Activated CD4-positive, alpha-beta memory T cell treated with anti-CD3 and anti-CD28 coated beads, Interleukin-2, amount 10 ng/mL, durations not matched to agents 7 days and 5 days (primary cell): ENCODE data around the gene DBF4. TPM values are rescaled to one million over a fixed set of nuclear protein-coding genes. Genes with fewer than 3 reads are reported as not detected.
"Not testable (repeated sequence)": the region's sequence is repeated elsewhere in the genome, so short reads cannot be mapped to it uniquely, and the experiment has no call there.

Experiments
- CTCF ChIA-PET: fragments of 350-600 bp; sonication (Branson Sonifier 250); formaldehyde crosslinking; loops from one replicate; lab custom pipeline; 2021; ENCODE audit warnings: antibody characterized with exemption, inconsistent platforms; lab: Charles Lee
- POLR2A ChIA-PET: fragments of 350-600 bp; sonication (Branson Sonifier 250); formaldehyde crosslinking; loops from one replicate; lab custom pipeline; 2021; ENCODE audit warnings: antibody characterized with exemption; lab: Charles Lee
- DNase-seq: peaks from one replicate; pipeline ENCODE4 v3.0.0-alpha.2; 2020
- H3K27ac Mint-ChIP-seq: one replicate; pipeline ENCODE4 v1.8.0; 2021; ENCODE audit warnings: mild to moderate bottlenecking, mixed read lengths
- H3K27me3 Mint-ChIP-seq: one replicate; pipeline ENCODE4 v1.8.0; 2021; ENCODE audit warnings: mixed read lengths
- H3K36me3 Mint-ChIP-seq: one replicate; pipeline ENCODE4 v1.8.0; 2021; ENCODE audit warnings: low read depth, mixed read lengths
- H3K4me1 Mint-ChIP-seq: one replicate; pipeline ENCODE4 v1.8.0; 2021; ENCODE audit warnings: mixed read lengths
- H3K4me3 Mint-ChIP-seq: one replicate; pipeline ENCODE4 v1.8.0; 2021; ENCODE audit warnings: mild to moderate bottlenecking, mixed read lengths
- H3K9me3 Mint-ChIP-seq: one replicate; pipeline ENCODE4 v1.8.0; 2021; ENCODE audit warnings: mixed read lengths
- total RNA-seq, 2 experiments: library from RNA; stranded (reverse); gene quantifications; one replicate each; pipeline ENCODE4 v1.2.3, GENCODE V29; 2021

DBF4 gene, protein sequence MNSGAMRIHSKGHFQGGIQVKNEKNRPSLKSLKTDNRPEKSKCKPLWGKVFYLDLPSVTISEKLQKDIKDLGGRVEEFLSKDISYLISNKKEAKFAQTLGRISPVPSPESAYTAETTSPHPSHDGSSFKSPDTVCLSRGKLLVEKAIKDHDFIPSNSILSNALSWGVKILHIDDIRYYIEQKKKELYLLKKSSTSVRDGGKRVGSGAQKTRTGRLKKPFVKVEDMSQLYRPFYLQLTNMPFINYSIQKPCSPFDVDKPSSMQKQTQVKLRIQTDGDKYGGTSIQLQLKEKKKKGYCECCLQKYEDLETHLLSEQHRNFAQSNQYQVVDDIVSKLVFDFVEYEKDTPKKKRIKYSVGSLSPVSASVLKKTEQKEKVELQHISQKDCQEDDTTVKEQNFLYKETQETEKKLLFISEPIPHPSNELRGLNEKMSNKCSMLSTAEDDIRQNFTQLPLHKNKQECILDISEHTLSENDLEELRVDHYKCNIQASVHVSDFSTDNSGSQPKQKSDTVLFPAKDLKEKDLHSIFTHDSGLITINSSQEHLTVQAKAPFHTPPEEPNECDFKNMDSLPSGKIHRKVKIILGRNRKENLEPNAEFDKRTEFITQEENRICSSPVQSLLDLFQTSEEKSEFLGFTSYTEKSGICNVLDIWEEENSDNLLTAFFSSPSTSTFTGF
- 10 to 100 TPM; 71.3 to 77.2 TPM for total RNA-seq

DNA sequence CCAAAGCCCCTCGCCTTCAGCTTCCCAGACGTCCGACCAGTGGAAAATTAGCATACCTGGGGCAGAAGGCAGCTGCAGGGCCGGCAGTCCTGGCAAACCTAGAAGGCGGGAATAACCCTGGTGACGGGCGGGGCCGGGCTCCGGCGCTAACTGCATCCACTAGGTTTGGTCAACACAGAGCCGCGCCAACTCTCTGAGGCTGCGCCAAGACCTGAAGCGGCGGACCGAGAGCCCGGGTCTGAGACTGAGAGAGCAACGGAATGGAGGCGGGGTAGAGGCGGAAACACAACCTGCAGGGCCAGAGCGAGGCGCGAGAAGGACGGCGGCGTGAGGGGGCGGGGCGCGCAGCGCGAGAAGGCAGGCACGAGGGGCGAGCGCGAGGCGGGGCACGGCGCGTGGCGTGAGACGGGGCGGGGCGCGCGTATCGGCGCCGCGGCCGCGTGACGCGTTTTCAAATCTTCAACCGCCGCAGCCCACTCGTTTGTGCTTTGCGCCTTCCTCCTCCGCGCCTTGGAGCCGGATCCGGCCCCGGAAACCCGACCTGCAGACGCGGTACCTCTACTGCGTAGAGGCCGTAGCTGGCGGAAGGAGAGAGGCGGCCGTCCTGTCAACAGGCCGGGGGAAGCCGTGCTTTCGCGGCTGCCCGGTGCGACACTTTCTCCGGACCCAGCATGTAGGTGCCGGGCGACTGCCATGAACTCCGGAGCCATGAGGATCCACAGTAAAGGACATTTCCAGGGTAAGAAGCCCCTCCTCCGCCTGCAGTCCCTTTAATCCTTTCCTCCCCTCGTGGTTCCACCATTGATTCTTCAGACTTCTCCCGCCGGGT, at the start of gene DBF4, which contains the start of gene SLC25A40:
Gene DBF4, plus strand, starts transcription at position 454 of the 829 bp plus-strand sequence. Its CDS starts 240 bp downstream, at position 694.
Gene SLC25A40, minus strand, starts transcription at position 321 of the 829 bp plus-strand sequence. CDS start 17,633 bp downstream, outside the sequence.
- Mint-ChIP-seq H3K36me3 (peaks cover 57% of the 10 kb centered on the region), H3K27me3 (no peaks in the 10 kb centered on the region)
- POLR2A ChIA-PET, result interaction anchor here (1.0 to 1.4 kb wide), 5 partner anchors 11 to 362 kb away, joined by 3 read pairs; no protein-coding TSS in a partner anchor

DNA sequence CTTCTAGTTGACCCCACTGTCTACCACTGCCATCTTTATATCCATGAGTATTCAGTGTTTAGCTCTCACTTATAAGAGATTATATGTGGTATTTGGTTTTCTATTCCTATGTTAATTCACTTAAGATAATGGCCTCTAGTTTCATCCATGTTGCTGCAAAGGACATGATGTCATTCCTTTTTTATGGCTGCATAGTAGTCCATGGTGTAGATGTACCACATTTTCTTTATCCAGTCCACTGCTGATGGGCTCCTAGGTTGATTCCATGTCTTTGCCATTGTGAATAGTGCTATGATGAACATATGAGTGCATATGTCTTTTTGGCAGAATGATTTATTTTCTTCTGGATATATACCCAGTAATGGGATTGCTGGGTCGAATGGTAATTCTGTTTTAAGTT, 47.9 kb upstream of the DBF4 start:
- POLR2A ChIA-PET, DNase-seq, CTCF ChIA-PET, H3K27ac Mint-ChIP-seq, H3K4me1 Mint-ChIP-seq, H3K4me3 Mint-ChIP-seq, H3K27me3 Mint-ChIP-seq: not testable (repeated sequence)
- H3K36me3 Mint-ChIP-seq, result peaks cover 26% of the 10 kb centered on the region
- peaks cover 23% of the 10 kb centered on the region for H3K9me3 Mint-ChIP-seq

More for the DNA sequence above, at the start of gene DBF4, which contains the start of gene SLC25A40:
- Mint-ChIP-seq H3K4me3 (peak within 1 kb of the TSS; percentile 91), H3K27ac (peak within 1 kb of the TSS; percentile 98), H3K9me3 (peaks cover 9% of the 10 kb centered on the region), H3K4me1 (peaks cover 56% of the 10 kb centered on the region)
- CTCF ChIA-PET, result interaction anchor here (1.2 to 1.4 kb wide), 2 partner anchors 10 to 39 kb away, joined by 3 to 4 read pairs; no protein-coding TSS in a partner anchor
- DNase-seq, result peak; percentile 97

DNA sequence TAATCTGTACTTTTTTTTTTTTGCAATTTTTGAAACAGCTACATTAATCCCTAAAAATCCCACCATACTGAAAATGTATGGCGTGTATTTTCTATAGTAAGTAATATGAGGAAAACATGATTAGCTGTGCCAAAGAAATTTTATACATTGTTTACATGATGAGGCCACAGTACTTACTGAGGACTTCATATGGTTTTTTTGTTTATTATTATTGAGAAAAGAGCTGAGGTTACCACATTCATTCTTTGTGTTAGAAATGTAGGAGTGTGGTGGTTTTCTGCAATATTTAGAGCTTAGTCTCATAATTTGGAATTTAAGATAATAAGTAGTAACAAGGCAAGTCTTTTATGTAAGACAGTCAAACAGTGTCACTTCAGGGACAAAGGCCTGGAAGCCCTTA, 45.2 kb upstream of the DBF4 start:
- DNase-seq, result no peak
- H3K9me3 Mint-ChIP-seq, result peaks cover 10% of the 10 kb centered on the region
- H3K4me3 Mint-ChIP-seq, result no peak overlapping the region
- ChIA-PET CTCF (interaction anchor here (0.6 kb wide), 1 partner anchor 904 kb away, joined by 3 read pairs; no protein-coding TSS in a partner anchor), POLR2A (no interaction called here)
- H3K27ac Mint-ChIP-seq, result no peak overlapping the region
- peaks cover 33% of the 10 kb centered on the region for H3K36me3 Mint-ChIP-seq
- H3K4me1 Mint-ChIP-seq, result no peaks in the 10 kb centered on the region
- no peaks in the 10 kb centered on the region for H3K27me3 Mint-ChIP-seq

DNA sequence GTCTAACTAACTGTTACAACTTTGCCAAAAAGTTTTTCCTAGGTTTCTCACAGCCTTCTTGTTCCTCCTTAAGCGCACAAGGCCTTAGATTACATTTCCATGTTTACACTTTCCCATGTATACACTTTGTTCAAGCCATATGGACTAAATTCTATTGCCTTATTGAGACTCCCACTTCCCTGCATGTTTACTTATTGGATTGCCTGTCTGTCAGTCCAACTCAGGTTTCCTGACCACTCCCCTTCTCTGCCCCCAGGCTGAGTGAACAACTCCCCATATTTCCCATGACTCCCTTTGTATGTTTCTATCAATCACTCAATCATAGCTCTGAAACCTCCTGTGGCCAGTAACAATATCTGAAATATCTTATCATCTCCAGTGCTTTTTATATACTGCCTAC, 43.2 kb upstream of the DBF4 start:
- H3K4me1 Mint-ChIP-seq, result no peaks in the 10 kb centered on the region
- peaks cover 34% of the 10 kb centered on the region for H3K36me3 Mint-ChIP-seq
- no peak for DNase-seq
- ChIA-PET POLR2A (no interaction called here), CTCF (no interaction called here)
- H3K27me3 Mint-ChIP-seq, result no peaks in the 10 kb centered on the region
- peaks cover 4% of the 10 kb centered on the region for H3K9me3 Mint-ChIP-seq
- H3K4me3 Mint-ChIP-seq, result no peak overlapping the region
- no peak overlapping the region for H3K27ac Mint-ChIP-seq

DNA sequence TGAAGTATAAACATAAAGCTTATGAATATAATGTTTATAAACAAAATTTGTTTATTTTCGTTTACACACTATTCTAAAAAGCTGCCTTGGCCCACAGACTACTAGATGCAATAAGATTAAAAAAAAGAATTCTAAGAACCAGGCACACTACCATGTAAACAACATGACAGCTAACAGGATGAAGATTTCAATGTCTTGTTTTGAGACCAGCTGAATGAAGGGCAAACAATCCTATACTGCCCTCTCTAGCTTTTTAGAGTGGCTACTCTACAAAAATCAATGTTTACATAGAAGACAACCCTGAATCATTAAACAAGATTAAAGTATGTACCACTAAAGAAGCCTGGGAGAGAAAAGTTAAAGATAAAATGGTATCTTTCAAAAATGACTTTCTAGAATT, 38.7 kb upstream of the DBF4 start:
- H3K27ac Mint-ChIP-seq, result no peak overlapping the region
- DNase-seq, result no peak
- ChIA-PET CTCF (interaction anchor here (1.1 kb wide), 1 partner anchor 38 kb away, joined by 3 read pairs; the partner anchor contains the start of genes DBF4 and SLC25A40), POLR2A (no interaction called here)
- H3K4me1 Mint-ChIP-seq, result peaks cover 2% of the 10 kb centered on the region
- H3K9me3 Mint-ChIP-seq, result no peaks in the 10 kb centered on the region
- no peak overlapping the region for H3K4me3 Mint-ChIP-seq
- peaks cover 30% of the 10 kb centered on the region for H3K36me3 Mint-ChIP-seq
- no peaks in the 10 kb centered on the region for H3K27me3 Mint-ChIP-seq

DNA sequence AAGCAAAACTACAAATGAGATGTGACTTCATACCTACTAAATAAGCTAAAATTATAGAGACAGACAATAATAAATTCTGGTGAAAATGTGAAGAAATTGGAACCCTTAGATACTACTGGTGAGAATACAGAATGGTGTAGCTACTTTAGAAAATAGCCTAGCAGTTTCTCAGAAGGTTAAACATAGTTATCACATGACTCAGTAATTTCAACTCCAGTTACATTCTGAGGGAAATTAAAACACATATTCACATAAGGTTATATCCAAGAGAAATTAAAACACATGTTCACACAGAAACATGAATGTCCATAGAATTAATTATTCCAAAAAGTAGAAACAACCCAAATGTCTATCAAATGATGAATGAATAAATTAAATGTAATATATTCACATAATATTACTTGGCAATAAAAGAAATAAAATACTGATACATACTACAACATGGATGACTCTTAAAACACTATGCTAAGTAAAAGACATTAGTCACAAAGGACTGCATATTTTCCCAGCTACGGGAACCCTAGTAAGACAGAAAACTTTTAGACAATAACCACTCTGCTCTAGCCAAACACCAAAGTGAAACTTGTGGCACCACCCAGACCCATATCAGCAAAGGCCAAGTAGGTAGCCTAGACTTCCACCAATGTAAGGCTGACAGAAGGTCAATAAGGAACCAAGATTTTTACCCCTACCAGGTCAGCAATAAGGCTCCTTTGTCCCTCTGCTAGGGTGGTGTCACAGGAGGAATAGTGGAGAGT, 25.3 kb upstream of the DBF4 start:
- Mint-ChIP-seq H3K9me3 (no peaks in the 10 kb centered on the region), H3K4me1 (peaks cover 13% of the 10 kb centered on the region), H3K27me3 (no peaks in the 10 kb centered on the region), H3K27ac (no peak overlapping the region), H3K4me3 (no peak overlapping the region), H3K36me3 (peaks cover 49% of the 10 kb centered on the region)
- CTCF ChIA-PET, result interaction anchor here (0.6 kb wide), 1 partner anchor 415 kb away, joined by 3 read pairs; no protein-coding TSS in a partner anchor
- POLR2A ChIA-PET, result interaction anchor here (0.9 kb wide), 1 partner anchor 27 kb away, joined by 3 read pairs; no protein-coding TSS in a partner anchor
- no peak for DNase-seq

DNA sequence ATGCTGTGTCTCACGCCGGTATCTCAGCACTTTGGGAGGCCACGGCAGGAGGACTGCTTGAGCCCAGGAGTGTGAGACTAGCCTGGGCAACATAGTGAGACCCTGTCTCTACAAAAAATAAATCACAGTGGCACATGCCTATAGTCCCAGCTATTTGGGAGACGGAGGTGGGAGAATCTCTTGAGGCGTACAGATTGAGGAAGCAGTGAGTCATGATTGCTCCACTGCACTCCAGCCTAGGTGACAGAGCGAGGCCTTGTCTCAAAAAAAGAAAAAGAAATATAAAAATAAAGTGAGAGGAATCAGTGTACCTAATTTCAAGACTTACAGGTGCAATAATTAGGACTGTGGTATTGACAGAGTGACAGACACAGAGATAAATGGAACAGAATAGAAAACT, 24.0 kb upstream of the DBF4 start:
- H3K36me3 Mint-ChIP-seq, result peaks cover 51% of the 10 kb centered on the region
- no peak overlapping the region for H3K27ac Mint-ChIP-seq
- DNase-seq, result no peak
- POLR2A ChIA-PET, result no interaction called here
- no peaks in the 10 kb centered on the region for H3K27me3 Mint-ChIP-seq
- peaks cover 13% of the 10 kb centered on the region for H3K4me1 Mint-ChIP-seq
- CTCF ChIA-PET, result no interaction called here
- no peaks in the 10 kb centered on the region for H3K9me3 Mint-ChIP-seq
- no peak overlapping the region for H3K4me3 Mint-ChIP-seq

DNA sequence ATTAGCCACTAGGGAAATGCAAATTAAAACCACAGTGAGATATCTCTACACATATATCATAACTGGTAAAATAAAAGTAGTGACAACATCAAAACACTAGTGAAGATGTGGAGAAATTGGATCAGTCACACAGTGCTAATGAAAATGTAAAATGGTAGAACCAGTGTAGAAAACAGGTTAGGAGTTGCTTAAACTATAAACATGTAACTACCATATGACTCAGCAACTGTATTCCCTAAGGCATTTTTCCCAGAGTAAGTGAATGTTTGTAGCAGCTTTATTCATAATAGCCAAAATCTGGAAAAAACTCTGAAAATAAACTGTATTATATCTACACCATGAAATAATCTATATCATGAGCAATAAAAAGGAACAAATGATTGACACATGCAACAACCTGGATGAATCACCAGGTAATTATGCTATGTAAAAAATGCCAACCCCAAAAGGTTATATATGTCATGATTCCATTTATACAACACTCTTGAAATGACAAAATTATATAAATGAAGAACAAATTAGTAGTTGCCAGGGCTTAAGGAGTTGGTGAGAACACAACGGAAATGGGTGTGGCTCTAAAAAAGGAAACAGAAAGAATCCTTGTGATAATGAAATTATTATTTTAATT, 22.9 kb upstream of the DBF4 start:
- ChIA-PET POLR2A (no interaction called here), CTCF (no interaction called here)
- no peaks in the 10 kb centered on the region for H3K9me3 Mint-ChIP-seq
- H3K27ac Mint-ChIP-seq, result no peak overlapping the region
- no peak for DNase-seq
- peaks cover 57% of the 10 kb centered on the region for H3K36me3 Mint-ChIP-seq
- no peaks in the 10 kb centered on the region for H3K27me3 Mint-ChIP-seq
- no peak overlapping the region for H3K4me3 Mint-ChIP-seq
- H3K4me1 Mint-ChIP-seq, result peaks cover 13% of the 10 kb centered on the region

DNA sequence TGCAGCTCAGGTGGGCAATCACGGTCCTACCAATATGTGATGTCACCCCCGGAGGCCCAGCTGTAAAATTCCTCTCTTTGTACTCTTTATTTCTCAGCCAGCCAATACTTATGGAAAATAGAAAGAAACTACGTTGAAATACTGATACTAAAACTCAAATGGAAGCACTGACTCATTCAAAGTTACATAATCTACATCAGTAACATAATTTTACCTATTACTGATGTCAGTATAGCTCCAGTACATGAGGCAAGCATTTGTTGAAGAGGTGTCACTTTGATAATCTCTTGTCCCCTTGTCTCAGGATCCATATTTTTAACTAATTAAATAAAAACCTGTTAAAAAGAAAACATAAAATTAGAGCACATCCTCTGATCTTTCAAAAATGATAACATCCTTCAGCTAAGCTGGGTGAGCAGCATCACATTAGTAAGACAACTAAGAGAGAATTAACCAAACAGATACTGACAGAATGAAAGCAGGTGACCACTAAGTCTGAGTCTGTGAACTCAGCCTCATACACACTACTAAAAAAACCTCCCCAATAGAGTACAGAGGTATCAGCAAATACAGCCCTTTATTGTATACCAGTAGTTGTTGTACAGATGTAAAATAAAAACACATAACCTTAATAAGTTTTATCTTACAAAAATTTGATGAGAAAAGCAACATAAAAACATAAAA, 17.7 kb upstream of the DBF4 start:
- no peaks in the 10 kb centered on the region for H3K27me3 Mint-ChIP-seq
- CTCF ChIA-PET, result no interaction called here
- H3K4me1 Mint-ChIP-seq, result peaks cover 4% of the 10 kb centered on the region
- H3K27ac Mint-ChIP-seq, result no peak overlapping the region
- H3K36me3 Mint-ChIP-seq, result peaks cover 51% of the 10 kb centered on the region
- POLR2A ChIA-PET, result no interaction called here
- no peak for DNase-seq
- no peak overlapping the region for H3K4me3 Mint-ChIP-seq
- no peaks in the 10 kb centered on the region for H3K9me3 Mint-ChIP-seq

DNA sequence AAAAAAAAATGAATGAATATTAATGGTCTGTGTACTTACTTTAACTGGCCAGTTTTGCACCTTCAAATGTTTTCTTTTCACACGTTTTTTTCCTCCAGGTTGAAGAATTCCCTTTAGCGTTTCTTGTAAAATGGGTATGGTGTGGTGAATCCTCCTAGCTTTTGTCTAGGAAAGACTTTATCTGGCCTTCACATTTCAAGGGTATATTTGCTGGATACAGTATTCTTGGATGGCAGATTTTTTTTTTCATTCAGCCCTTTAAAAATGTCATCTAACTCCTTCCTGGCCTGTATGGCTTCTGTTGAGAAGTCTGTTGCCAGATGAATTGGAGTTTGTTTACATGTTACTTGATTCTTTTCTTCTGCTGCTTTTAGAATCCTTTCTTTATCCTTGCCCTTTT, 10.2 kb upstream of the DBF4 start:
- ChIA-PET CTCF (no interaction called here), POLR2A (no interaction called here)
- no peak for DNase-seq
- peaks cover under 1% of the 10 kb centered on the region for H3K4me1 Mint-ChIP-seq
- no peak overlapping the region for H3K27ac Mint-ChIP-seq
- H3K9me3 Mint-ChIP-seq, result peaks cover 19% of the 10 kb centered on the region
- H3K4me3 Mint-ChIP-seq, result no peak overlapping the region
- no peaks in the 10 kb centered on the region for H3K27me3 Mint-ChIP-seq
- peaks cover 79% of the 10 kb centered on the region for H3K36me3 Mint-ChIP-seq

DNA sequence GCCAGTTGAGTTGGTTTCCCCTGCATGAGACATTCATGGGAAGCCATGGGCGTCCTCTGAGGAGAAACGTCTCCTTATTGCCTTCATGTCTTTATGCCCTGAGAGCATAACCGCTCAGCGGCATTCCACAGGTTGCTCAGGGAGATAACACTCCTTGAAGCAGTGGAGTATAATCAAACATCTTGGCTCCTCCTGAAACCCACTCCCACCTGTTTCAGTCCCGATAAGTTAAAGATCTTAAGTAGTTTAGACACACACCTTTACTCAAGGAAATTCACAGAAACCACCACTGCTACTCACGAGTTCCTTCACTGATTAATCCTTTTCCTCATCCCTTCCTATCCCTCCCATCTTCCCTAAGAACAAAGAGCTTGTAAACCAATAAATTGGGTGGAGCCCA, 9.8 kb upstream of the DBF4 start:
- Mint-ChIP-seq H3K36me3 (peaks cover 84% of the 10 kb centered on the region), H3K9me3 (peaks cover 21% of the 10 kb centered on the region)
- H3K27me3 Mint-ChIP-seq, H3K4me1 Mint-ChIP-seq, H3K4me3 Mint-ChIP-seq, POLR2A ChIA-PET, H3K27ac Mint-ChIP-seq, DNase-seq, CTCF ChIA-PET: not testable (repeated sequence)
